ENCODE data around the gene IQSEC1. TPM values are rescaled to one million over a fixed set of nuclear protein-coding genes. Genes with fewer than 3 reads are reported as not detected.

IQSEC1 gene
- total and polyA plus RNA-seq, 9 of the 15 experiments (the other 6 are each of a cell fraction or from before 2014, with no cell fraction given), result 0.56 to 39.0 (median 6.8) TPM

DNA sequence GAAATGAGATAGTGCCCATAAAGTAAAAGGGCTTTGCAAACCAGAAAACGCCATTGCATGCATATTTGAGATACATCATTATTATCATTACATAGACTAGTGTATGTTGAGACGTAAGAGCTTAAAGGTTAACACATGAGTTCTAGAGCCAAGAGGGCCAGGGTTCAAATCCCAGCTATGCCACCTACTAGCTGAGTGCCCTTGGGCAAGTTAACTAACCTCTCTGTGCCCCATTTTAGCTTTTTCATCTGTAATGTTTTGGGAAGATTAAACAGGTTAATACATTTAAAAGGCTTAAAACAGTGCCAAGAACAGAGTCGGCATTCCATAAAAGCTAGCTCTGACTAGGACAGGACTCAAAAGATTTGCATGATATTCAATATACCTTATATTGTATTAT lies 22.8 kb downstream of the IQSEC1 start:
- no peaks in the 10 kb centered on the region; the same call in 1 of the 2 replicates for H3K9me3 ChIP-seq (replicated peaks; ENCODE audit: control insufficient read depth, insufficient read depth, low read depth, low read length)
- H3K4me3 ChIP-seq, result no peak overlapping the region
- H3K36me3 ChIP-seq (ENCODE audit: control insufficient read depth, insufficient read depth, low read length), result no peaks in the 10 kb centered on the region
- no peaks in the 10 kb centered on the region for H3K9me1 ChIP-seq (ENCODE audit: control insufficient read depth, insufficient read depth, low read length)
- H3K4me2 ChIP-seq (ENCODE audit: insufficient read depth, low read length), result no peak overlapping the region
- H3K4me1 ChIP-seq (replicated peaks in 1 of 2; ENCODE audit: control insufficient read depth in 2 of 2, insufficient read depth in 2 of 2, low read length in 2 of 2), result peaks cover 0 to 12% of the 10 kb centered on the region in 2 experiments; a peak in 2 of 5 replicates
- H2AFZ ChIP-seq (ENCODE audit: low read depth, low read length), result no peak overlapping the region
- peaks cover 54 to 91% of the 10 kb centered on the region in 2 experiments for H3K27me3 ChIP-seq (ENCODE audit: control insufficient read depth in 2 of 2, insufficient read depth in 2 of 2, low read length in 2 of 2)
- H3K79me2 ChIP-seq (ENCODE audit: control insufficient read depth, insufficient read depth, low read length), result no peaks in the 10 kb centered on the region
- intact Hi-C loops (cut with micrococcal nuclease) (no loop called here), in situ Hi-C loops (cut with MboI) (no loop called here)
- POLR2A ChIA-PET, result interaction anchor here (0.6 kb wide), 1 partner anchor 13 kb away, joined by 3 read pairs; no protein-coding TSS in a partner anchor
- no peak for TF ChIP-seq MTA3 (IDR thresholded peaks at IDR 0.05; ENCODE audit: borderline replicate concordance)
- TF ChIP-seq ZFP1 (CRISPR knock-in tag; IDR thresholded peaks at IDR 0.05), result no peak
- peak in 1 of 2 experiments; percentile 20; a peak in 1 of 4 replicates for TF ChIP-seq KDM1A (IDR thresholded peaks at IDR 0.05)
- TF ChIP-seq CREBBP (IDR thresholded peaks at IDR 0.05; ENCODE audit: low read depth, low read length), result no peak
- no peak for TF ChIP-seq SRSF3 (IDR thresholded peaks at IDR 0.05; ENCODE audit: insufficient read depth, low read length)
- TF ChIP-seq, protein P1, sequence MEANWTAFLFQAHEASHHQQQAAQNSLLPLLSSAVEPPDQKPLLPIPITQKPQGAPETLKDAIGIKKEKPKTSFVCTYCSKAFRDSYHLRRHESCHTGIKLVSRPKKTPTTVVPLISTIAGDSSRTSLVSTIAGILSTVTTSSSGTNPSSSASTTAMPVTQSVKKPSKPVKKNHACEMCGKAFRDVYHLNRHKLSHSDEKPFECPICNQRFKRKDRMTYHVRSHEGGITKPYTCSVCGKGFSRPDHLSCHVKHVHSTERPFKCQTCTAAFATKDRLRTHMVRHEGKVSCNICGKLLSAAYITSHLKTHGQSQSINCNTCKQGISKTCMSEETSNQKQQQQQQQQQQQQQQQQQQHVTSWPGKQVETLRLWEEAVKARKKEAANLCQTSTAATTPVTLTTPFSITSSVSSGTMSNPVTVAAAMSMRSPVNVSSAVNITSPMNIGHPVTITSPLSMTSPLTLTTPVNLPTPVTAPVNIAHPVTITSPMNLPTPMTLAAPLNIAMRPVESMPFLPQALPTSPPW (CRISPR knock-in tag; IDR thresholded peaks at IDR 0.05), result no peak
- TF ChIP-seq SUPT5H (IDR thresholded peaks at IDR 0.05), result no peak
- TF ChIP-seq BCOR (IDR thresholded peaks at IDR 0.05), result 0 out of 2 replicates have a peak, but pooled peaks have one; percentile 32
- TF ChIP-seq ZNF121 (CRISPR knock-in tag; conservative IDR thresholded peaks at IDR 0.05), result no peak
- peak; percentile 60 for TF ChIP-seq ZFP36 (IDR thresholded peaks at IDR 0.05; ENCODE audit: low read depth, low read length, partially characterized antibody)
- FAIRE-seq (no peak), ATAC-seq (no peak), DNase-seq (ENCODE audit: extremely low read depth in 1 of 4, low spot score in 3 of 4) (no peak)
- H3K27ac ChIP-seq (ENCODE audit: extremely low read depth, low read depth, low read length), result no peak overlapping the region
- H3K9ac ChIP-seq (ENCODE audit: insufficient read depth in 1 of 2, low read depth in 2 of 2, low read length in 2 of 2), result no peak overlapping the region
- H4K20me1 ChIP-seq (replicated peaks; ENCODE audit: control insufficient read depth, insufficient read depth, low read length), result peaks cover 22% of the 10 kb centered on the region
- CTCF ChIA-PET (ENCODE audit: low intra/inter-chr PET ratio), result no interaction called here
- BruUV-seq (replicated peaks), result no TSS peak
- 5% methylated on average over 3 of the region's 3 CpGs for WGBS (ENCODE audit: insufficient coverage, low coverage, missing lambda C conversion rate)
